ENCODE measurements around the gene INPP1.
A peak's percentile ranks its signal among the peaks of the same experiment; 100 is the strongest.

DNA sequence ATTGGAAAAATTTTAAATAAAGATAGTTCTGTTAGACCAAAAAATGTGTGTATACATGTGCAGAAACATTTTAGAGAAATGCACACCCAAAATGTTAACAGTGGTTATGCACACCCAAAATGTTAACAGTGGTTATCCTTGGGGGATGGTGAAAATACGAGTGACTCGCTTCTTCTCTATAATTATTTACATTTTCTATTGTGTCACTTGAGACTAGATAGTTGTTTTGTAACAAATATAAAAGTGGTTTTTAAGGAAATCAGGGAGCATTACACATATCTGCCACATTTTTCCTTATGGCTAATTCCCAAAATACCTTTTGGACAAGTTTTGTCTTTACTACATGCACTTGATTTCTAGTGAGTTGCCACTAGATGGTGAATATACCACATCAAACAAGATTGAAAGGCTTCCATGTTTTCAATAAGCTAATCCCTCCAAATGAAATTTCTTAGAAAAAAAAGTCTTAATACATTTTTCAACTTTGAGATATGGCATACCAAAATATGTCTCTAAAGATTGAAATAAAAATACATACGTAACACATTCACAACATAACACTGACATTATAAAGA, 14.7 kb upstream of the INPP1 start:
- peak; percentile 49 for TF ChIP-seq CTCF (IDR thresholded peaks at IDR 0.05; ENCODE audit: low read depth, low read length, missing input control)
- TF ChIP-seq, protein P1, sequence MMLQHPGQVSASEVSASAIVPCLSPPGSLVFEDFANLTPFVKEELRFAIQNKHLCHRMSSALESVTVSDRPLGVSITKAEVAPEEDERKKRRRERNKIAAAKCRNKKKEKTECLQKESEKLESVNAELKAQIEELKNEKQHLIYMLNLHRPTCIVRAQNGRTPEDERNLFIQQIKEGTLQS (IDR thresholded peaks at IDR 0.05): no peak
- no peak for TF ChIP-seq FOXA1 (IDR thresholded peaks at IDR 0.05)
- no peak for TF ChIP-seq JUND (IDR thresholded peaks at IDR 0.05)
- no peak for TF ChIP-seq GABPA (IDR thresholded peaks at IDR 0.05 in 1 of 2, conservative IDR thresholded peaks at IDR 0.05 in 1 of 2)
- TF ChIP-seq, protein P2, sequence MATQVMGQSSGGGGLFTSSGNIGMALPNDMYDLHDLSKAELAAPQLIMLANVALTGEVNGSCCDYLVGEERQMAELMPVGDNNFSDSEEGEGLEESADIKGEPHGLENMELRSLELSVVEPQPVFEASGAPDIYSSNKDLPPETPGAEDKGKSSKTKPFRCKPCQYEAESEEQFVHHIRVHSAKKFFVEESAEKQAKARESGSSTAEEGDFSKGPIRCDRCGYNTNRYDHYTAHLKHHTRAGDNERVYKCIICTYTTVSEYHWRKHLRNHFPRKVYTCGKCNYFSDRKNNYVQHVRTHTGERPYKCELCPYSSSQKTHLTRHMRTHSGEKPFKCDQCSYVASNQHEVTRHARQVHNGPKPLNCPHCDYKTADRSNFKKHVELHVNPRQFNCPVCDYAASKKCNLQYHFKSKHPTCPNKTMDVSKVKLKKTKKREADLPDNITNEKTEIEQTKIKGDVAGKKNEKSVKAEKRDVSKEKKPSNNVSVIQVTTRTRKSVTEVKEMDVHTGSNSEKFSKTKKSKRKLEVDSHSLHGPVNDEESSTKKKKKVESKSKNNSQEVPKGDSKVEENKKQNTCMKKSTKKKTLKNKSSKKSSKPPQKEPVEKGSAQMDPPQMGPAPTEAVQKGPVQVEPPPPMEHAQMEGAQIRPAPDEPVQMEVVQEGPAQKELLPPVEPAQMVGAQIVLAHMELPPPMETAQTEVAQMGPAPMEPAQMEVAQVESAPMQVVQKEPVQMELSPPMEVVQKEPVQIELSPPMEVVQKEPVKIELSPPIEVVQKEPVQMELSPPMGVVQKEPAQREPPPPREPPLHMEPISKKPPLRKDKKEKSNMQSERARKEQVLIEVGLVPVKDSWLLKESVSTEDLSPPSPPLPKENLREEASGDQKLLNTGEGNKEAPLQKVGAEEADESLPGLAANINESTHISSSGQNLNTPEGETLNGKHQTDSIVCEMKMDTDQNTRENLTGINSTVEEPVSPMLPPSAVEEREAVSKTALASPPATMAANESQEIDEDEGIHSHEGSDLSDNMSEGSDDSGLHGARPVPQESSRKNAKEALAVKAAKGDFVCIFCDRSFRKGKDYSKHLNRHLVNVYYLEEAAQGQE (IDR thresholded peaks at IDR 0.05): no peak

Data from liver (tissue), 3 donors.